ENCODE results near the gene IFNA16.
"Not testable (repeated sequence)": the region's sequence is repeated elsewhere in the genome, so short reads cannot be mapped to it uniquely, and the experiment has no call there.

IFNA16 gene

DNA sequence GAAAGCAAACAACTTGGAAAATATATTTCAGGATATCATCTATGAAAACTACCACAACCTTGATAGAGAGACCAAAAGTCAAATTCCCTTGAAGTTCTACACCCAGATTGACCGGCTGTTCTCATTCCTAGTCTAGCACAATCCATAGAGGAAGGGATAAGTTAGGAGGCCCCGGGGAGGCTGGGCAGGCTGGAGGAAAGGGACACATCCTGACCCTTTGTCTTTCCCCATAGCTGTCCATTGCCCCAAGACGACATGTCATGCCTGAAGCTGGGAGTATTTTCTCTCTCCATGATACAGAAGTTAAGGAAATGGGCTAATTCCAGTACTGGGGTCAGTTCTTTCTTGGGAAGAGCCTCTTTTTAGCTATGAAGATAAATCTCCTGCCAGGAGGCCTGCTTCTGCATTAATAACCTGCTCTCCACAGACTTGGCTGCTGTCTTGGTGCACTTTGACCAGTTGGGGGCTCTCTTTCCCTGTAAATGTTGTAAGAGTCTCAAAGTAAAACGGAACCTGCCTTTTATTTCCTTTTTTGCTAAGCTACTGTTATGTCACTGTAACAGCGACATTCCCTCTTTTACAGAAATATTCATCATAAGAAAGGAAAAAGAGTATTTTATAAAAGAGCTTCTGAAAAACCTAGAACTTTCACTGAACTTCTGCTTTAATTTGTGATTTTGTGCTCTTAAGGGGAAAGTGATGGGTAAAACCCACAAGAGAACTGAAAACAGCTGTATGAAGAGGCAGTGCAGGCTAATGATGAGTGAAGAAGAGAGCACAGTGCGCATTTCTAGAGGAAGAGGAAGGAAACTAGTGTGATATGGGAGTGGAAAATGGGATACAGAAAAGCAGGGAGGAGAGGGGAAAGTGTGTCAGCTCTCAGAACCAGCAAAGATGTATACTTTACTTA, 22.0 kb downstream of the IFNA16 start:
- DNase-seq = not testable (repeated sequence)

DNA sequence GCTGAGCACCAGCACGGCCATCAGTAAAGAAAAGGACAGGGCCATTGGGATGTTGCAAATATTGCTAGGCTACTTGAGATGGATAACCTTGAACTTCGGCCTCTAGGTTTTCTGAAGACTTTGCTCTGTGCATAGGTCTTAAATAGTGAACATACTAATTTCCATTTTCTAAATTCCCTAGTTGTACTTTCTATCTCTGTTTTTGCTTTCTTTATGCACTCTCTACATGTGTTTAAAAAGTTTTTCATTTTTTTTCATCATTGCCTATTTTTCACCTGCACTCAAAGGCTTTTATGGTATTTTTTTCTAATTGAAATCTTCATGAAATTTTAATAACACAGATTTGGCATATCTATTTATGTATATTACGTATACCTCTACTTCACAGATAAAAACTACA, 29.6 kb downstream of the IFNA16 start, which contains the start of gene IFNA4:
TSS of gene IFNA4 (minus strand) at position 101 of the 400 bp plus-strand sequence. CDS start at position 45, 56 bp downstream.
- not testable (repeated sequence) for DNase-seq

DNA sequence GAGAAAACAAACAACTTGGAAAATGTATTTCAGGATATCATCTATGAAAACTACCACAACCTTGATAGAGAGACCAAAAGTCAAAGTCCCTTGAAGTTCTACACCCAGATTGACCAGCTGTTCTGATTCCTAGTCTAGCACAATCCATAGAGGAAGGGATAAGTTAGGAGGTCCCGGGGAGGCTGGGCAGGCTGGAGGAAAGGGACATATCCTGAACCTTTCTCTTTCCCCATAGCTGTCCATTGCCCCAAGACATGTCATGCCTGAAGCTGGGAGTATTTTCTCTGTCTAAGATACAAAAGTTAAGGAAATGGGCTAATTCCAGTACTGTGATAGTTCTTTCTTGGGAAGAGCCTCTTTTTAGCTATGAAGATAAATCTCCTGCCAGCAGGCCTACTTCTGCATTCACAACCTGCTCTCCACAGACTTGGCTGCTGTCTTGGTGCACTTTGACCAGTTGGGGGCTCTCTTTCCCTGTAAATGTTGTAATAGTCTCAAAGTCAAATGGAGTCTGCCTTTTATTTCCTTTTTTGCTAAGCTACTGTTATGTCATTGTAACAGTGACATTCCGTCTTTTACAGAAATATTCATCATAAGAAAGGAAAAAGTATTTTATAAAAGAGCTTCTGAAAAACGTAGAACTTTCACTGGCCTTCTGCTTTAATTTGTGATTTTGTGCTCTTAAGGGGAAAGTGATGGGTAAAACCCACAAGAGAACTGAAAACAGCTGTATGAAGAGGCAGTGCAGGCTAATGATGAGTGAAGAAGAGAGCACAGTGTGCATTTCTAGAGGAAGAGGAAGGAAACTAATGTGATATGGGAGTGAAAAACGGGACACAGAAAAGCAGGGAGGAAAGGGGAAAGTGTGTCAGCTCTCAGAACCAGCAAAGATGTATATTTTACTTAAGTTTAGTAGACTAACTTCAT, 34.0 kb downstream of the IFNA16 start:
- DNase-seq = not testable (repeated sequence)

DNA sequence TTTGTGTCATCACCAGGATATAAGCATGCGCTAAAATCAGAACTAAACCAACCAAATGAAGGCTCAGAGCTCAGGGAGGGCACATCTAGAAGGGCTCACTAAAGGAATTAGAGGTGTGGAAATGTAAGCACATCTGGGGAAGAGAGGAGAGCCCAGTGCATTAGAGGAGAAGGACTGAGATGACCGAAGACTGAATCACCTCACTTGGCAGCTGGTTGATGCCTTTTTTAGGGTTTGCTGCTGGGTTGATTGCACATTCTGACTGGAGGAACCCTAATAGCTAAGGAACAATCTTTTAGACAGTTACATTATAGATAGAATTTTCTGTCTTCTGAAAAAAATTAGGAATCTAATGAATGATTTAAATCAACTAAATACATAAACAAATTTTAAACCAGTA, 42.4 kb downstream of the IFNA16 start:
- DNase-seq = no peak

DNA sequence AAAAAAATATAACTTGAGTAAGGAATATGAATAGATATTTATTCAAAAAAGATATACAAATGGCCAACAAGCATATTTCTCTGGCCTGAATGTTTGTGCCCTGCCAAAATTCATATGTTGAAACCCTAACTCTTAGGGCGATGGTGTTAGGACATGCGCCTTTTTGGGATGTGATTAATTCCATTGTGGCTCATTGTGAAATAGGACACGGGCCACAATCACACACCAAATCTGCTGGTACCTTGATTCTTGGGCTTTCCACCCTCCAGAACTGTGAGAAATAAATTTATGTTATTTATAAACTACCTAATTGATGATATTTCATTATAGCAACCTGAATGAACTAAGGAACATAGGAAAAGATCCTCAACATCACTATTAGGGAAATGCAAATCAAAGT, 45.0 kb downstream of the IFNA16 start:
- no peak for DNase-seq

DNA sequence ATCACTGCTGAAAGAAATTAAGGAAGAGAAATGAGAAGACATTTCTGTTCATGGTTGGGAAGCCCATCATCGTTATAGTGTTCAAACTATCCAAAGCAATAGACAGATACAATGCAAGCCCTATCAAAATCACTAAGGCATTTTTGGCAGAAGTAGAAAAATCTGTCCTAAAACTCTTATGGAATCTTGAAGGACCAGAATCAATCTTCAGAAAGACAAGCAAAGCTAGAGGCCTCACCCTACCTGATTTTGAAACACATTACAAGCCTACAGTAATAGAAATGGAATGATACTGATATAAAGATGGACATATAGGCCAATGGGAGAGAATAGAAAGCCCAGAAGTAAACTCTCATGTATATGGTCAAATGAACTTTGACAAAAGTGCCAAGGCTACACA, 45.8 kb downstream of the IFNA16 start:
- no peak for DNase-seq

DNA sequence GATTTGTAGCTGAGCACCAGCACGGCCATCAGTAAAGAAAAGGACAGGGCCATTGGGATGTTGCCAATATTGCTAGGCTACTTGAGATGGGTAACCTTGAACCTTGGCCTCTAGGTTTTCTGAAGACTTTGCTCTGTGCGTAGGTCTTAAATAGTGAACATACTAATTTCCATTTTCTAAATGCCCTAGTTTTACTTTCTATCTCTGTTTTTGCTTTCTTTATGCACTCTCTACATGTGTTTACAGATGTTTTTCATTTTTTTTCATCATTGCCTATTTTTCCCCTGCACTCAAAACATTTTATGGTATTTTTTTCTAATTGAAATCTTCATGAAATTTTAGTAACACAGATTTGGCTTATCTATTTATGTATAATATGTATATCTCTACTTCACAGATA, 50.6 kb downstream of the IFNA16 start, which contains the start of gene IFNA21:
TSS of gene IFNA21 (minus strand) at position 101 of the 400 bp plus-strand sequence. CDS start at position 53, 48 bp downstream.
- DNase-seq = not testable (repeated sequence)

Data from NCI-H446 treated with DMSO at 0.1 percent for 48 hours (cell line).